GM12875 (cell line): ENCODE measurements around the gene EIF2B5.

Experiments used
- H3K4me3 ChIP-seq: one replicate; pipeline ENCODE4 v1.5.1; 2011; ENCODE audit warnings: low read depth, low read length, control low read depth
- TF ChIP-seq, protein P1 (sequence below): IDR thresholded peaks from 2 replicates; pipeline ENCODE4 v1.5.1; 2011; ENCODE audit warnings: low read depth, mild to moderate bottlenecking, control low read depth, inconsistent platforms, low read length, moderate library complexity, borderline replicate concordance; ENCODE audit not compliant: insufficient read depth

Gene EIF2B5

DNA sequence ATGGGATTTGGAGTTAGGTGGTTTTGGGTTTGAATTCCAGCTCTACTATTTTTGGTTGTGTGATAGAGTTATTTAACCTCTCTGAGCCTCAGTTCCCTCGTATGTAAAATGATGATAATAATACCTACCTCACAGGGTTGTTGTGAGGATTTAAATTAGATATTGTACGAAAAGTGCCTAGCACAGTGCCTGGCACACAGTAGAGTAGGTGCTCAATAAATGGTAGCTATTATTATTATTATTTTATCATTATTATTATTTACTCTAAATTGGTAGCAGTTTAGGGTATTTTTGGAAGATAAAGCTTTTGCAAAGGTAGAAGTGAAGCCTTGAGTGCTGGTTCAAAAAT lies 38.2 kb downstream of the EIF2B5 start:
- H3K4me3 ChIP-seq: no peak overlapping the region
- TF ChIP-seq, protein P1, sequence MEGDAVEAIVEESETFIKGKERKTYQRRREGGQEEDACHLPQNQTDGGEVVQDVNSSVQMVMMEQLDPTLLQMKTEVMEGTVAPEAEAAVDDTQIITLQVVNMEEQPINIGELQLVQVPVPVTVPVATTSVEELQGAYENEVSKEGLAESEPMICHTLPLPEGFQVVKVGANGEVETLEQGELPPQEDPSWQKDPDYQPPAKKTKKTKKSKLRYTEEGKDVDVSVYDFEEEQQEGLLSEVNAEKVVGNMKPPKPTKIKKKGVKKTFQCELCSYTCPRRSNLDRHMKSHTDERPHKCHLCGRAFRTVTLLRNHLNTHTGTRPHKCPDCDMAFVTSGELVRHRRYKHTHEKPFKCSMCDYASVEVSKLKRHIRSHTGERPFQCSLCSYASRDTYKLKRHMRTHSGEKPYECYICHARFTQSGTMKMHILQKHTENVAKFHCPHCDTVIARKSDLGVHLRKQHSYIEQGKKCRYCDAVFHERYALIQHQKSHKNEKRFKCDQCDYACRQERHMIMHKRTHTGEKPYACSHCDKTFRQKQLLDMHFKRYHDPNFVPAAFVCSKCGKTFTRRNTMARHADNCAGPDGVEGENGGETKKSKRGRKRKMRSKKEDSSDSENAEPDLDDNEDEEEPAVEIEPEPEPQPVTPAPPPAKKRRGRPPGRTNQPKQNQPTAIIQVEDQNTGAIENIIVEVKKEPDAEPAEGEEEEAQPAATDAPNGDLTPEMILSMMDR: no peak

DNA sequence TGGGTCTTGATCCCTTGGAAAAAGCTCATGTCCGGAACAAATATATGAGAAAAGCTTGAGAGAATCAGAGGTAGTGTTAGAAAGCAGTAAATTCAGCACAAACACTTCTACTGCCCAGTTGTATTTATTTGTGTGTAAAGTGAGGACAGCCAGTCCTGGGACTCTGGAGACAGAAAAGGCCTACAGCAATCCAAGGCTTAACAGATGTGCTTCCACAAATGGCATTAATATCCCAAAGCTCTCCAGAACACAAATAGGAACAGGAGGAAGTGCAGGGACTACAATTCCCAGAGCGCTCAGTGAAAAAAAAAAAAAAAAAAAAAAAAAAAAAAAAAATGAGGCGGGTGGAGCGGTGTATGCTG lies 39.1 kb downstream of the EIF2B5 start:
- no peak overlapping the region for H3K4me3 ChIP-seq
- TF ChIP-seq, protein P1: no peak

DNA sequence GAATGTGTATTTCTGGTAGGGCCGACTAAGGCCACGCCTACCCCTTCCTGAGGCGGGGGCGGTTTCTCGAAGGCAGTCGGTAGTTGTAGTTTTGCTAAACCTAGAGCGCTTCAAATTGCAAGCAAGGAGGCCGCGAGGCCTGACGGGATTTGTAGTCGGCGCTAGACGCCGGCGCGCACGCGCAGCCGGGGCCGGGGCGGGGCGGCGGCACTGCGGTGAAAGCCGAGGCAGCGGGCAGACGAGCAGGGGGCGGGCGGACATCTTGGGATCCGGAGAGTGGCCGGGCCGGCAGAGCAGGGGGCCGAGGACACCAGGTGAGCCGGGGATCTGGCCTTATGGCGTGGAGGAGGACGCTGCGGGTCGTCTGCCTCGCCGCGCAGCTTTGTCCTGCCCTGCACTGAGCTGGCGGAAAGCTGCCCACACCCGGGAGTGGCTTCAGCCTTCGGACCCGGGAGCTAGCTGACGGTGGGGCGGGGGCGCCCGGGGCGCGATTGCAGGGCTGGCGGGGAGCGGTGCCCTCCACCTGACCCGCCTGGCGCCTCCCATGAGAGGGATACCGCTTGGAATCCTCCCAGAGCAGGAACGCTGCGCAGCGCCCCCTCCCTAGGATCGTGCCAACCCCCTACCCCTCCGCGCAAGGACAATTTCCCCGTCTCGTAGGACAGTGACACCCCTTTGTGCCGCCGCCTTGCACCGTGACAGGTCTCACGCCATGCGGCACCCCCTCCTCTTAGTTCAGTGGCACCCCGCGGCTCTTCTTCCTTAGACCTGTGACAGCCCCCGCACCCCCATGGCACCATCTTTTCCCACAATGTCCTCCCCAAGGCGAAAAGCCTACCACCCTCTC lies 39.7 kb downstream of the EIF2B5 start, which contains the start of gene AP2M1:
Gene AP2M1 (plus strand): TSS at position 210 of the 847 bp plus-strand sequence. CDS start 2,139 bp downstream, outside the sequence.
- peak within 1 kb of the TSS; percentile 78 for H3K4me3 ChIP-seq

DNA sequence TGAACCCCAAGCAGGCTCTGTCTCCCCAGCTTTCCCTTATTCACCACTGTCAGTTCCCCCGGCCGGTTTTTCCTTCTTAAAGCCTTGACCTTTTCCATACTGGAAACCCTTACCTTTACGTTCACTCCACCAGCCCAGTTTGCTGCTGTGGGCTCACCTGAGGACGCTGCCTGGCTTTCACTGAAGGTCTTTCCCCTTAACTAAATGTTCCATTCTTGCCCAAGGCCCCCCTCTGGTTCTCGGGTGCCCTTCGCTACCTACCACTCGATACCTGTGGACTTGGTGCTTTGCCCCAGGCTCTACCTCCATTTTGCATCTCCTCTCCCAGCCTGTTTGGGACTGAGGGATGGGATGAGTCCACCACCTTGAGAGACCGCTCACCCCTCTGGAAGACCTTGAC lies 40.3 kb downstream of the EIF2B5 start:
- TF ChIP-seq, protein P1: no peak
- H3K4me3 ChIP-seq: peak overlapping the region; percentile 78

More for the DNA sequence above, 39.7 kb downstream of the EIF2B5 start, which contains the start of gene AP2M1:
- TF ChIP-seq, protein P1: no peak

DNA sequence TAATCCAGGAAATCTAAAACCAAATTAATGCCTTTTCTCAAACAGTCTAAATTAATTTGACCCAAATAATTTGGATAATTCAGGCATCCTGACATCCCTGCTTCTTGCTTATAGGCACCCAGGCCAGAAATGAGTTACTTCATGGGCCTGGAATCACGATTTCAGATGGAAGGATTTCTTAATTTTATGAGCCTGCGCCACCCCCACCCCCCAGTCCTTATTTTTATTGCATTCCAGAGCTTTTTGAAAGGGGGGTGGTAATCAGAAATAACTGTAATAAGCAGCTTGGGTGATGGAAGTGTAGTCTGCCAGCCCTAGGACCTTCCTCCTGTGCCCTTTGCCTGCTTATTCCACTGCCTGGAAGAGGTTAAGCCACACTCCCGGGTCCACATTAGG lies 40.8 kb downstream of the EIF2B5 start:
- TF ChIP-seq, protein P1: no peak
- peak overlapping the region; percentile 78 for H3K4me3 ChIP-seq

DNA sequence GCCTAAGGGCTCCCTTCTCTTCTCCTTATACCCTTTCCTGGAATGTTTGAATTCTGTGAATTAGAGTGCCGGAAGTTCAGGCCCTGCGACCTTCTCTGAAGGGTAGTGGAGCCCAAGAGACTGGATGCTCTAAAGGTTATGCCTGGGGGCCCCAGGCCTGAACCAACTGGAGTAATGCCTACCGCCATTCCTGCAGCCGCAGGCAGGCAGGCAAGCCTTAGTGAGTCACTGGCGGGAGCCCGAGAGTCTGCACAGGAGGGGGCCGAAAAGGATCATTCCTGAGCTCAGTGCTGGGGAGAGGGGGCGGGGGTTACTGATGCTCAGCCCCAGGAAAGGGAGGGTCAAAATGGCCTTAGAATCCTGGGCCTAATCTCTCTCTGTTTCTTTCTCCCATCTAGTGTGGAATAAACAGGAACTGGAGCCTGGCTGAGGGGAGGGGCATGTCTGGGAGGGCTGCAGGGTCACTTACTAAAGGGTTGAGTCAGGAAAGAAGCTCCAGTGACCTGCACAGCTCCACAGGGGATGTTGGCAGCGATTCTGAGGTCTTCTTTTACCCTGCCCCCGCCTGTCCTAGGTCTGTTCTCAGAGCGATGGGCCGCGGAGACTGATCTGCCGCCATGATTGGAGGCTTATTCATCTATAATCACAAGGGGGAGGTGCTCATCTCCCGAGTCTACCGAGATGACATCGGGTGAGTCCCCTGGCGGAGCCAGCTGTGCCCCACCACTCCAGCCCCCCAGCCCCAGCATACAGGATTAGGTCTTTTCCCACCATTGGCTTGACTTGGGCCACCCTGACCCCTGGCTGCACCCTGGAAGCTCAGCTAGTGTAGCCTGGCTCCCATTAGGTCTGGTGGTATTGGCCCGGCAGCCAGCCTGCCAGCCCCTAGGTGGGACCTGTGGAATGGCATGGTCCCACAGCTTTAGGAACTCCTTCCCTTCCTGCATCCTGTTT lies 41.5 kb downstream of the EIF2B5 start:
- TF ChIP-seq, protein P1: no peak
- H3K4me3 ChIP-seq: peak overlapping the region; percentile 11
